Epithelial cell of esophagus (primary cell): ENCODE data around the gene ALDH1A2.

Experiments
- DNase-seq: peaks from one replicate; pipeline ENCODE4 v3.0.0; 2010; ENCODE audit warnings: low read depth
- H3K4me3 ChIP-seq: 2 replicates; pipeline ENCODE4 v1.5.1; 2011; ENCODE audit warnings: mild to moderate bottlenecking, low read length, control low read depth
- TF ChIP-seq, protein P1 (sequence below): IDR thresholded peaks from 2 replicates; pipeline ENCODE4 v1.5.1; 2011; ENCODE audit warnings: low read depth, mild to moderate bottlenecking, low read length, control low read depth, inconsistent platforms; ENCODE audit not compliant: insufficient read depth; ENCODE audit errors: missing control alignments

Gene ALDH1A2

DNA sequence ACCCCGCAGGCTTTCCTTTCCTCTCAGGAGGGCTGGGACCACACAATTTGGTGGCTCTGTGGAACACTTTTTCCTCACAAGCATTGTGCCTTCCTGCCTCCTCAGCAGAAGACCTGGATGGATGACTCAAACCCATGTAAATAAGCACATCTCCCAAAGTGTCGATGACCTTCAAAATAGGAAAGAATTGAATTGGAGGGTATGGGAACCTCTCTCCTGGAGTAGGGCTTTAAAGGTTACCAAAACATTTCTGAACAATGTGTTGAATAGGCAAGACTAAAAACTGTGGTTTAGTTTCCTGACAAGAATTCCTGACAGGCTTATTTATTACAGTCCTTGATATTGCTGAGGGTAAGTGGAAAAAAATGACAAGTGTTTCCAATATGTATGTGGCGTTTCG is 118.2 kb downstream of the ALDH1A2 start:
- no peak overlapping the region for H3K4me3 ChIP-seq
- DNase-seq, result no peak
- TF ChIP-seq, protein P1, sequence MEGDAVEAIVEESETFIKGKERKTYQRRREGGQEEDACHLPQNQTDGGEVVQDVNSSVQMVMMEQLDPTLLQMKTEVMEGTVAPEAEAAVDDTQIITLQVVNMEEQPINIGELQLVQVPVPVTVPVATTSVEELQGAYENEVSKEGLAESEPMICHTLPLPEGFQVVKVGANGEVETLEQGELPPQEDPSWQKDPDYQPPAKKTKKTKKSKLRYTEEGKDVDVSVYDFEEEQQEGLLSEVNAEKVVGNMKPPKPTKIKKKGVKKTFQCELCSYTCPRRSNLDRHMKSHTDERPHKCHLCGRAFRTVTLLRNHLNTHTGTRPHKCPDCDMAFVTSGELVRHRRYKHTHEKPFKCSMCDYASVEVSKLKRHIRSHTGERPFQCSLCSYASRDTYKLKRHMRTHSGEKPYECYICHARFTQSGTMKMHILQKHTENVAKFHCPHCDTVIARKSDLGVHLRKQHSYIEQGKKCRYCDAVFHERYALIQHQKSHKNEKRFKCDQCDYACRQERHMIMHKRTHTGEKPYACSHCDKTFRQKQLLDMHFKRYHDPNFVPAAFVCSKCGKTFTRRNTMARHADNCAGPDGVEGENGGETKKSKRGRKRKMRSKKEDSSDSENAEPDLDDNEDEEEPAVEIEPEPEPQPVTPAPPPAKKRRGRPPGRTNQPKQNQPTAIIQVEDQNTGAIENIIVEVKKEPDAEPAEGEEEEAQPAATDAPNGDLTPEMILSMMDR, result no peak

- TF ChIP-seq, protein P1, result no peak
- no peak overlapping the region for H3K4me3 ChIP-seq
- DNase-seq, result no peak
Observed at GRCh38 chr15:57946491-57947048, 118.9 kb downstream of the ALDH1A2 start.

- no peak overlapping the region for H3K4me3 ChIP-seq
- TF ChIP-seq, protein P1, result no peak
Observed at GRCh38 chr15:57945616-57946015, 119.9 kb downstream of the ALDH1A2 start.

DNA sequence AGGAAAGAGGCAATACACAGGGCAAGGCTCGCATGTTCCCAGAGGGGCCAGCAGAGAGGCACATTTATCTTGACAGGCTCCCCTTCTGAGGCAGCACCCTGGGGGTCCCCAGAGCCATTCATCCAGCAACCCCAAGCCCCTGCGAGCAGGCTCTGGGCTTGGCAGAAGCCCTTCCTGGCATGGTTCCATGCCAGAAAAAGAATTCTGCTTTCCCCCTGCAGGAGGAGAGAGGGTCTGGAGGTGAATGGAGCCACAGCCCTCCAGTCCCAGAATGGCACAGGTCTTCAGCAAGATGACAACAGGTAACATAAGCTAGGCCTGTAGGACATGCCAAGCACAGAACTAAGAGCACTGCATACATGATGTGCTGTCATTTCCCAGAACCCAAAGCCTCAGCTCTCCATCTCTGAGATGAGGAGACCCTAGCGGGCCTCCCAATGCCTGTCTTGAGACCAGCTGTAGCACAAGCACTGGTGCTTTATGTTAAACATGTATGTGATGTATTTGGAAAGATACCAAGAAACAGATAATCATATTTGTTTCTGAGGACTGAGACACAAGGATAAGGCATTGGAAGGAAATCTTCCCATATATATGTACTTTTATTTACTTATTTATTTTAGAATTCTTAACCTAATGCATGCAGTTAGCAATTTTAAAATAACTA is 121.6 kb downstream of the ALDH1A2 start:
- no peak overlapping the region for H3K4me3 ChIP-seq
- no peak for DNase-seq
- TF ChIP-seq, protein P1, result no peak

More at GRCh38 chr15:57945616-57946015, 119.9 kb downstream of the ALDH1A2 start:
- no peak for DNase-seq

- no peak overlapping the region for H3K4me3 ChIP-seq
- DNase-seq, result no peak
- TF ChIP-seq, protein P1, result no peak
Observed at GRCh38 chr15:57943171-57943570, 122.3 kb downstream of the ALDH1A2 start.

- H3K4me3 ChIP-seq, result no peak overlapping the region
- DNase-seq, result no peak
- TF ChIP-seq, protein P1, result no peak
Observed at GRCh38 chr15:57941816-57942215, 123.7 kb downstream of the ALDH1A2 start.

- no peak for DNase-seq
- TF ChIP-seq, protein P1, result no peak
- H3K4me3 ChIP-seq, result no peak overlapping the region
Observed at GRCh38 chr15:57932348-57932747, 133.2 kb downstream of the ALDH1A2 start.
